Mesothelial cell of epicardium (in vitro differentiated cells): ENCODE measurements around the gene CDH13. TPM values are rescaled to one million over a fixed set of nuclear protein-coding genes. Genes with fewer than 3 reads are reported as not detected.

Experiments
- DNase-seq, 2 experiments: peaks; one replicate each; pipeline ENCODE4 v3.0.0; 2021; ENCODE audit warnings: low spot score in 2 of 2; ENCODE audit not compliant: unreplicated experiment in 2 of 2
- H3K27ac Mint-ChIP-seq: 2 replicates; pipeline ENCODE4 v1.8.0; 2021; ENCODE audit warnings: mixed read lengths
- H3K27me3 Mint-ChIP-seq: 2 replicates; pipeline ENCODE4 v1.8.0; 2021; ENCODE audit warnings: low read depth, mixed read lengths
- H3K36me3 Mint-ChIP-seq: 2 replicates; pipeline ENCODE4 v1.8.0; 2021; ENCODE audit warnings: mixed read lengths
- H3K4me1 Mint-ChIP-seq: 2 replicates; pipeline ENCODE4 v1.8.0; 2021; ENCODE audit warnings: mixed read lengths
- H3K4me3 Mint-ChIP-seq: 2 replicates; pipeline ENCODE4 v1.8.0; 2021; ENCODE audit warnings: mild to moderate bottlenecking, moderate library complexity, mixed read lengths
- H3K9me3 Mint-ChIP-seq: 2 replicates; pipeline ENCODE4 v1.8.0; 2021; ENCODE audit warnings: mixed read lengths
- total RNA-seq: library from RNA; stranded (reverse); gene quantifications from 3 replicates; pipeline ENCODE4 v1.2.1, GENCODE V29; 2021
- TF ChIP-seq, protein P1 (sequence below): fragments of 200-600 bp; sonication (generic); IDR thresholded peaks from one replicate; pipeline ENCODE4 v1.5.0; 2021; ENCODE audit warnings: antibody characterized with exemption; ENCODE audit not compliant: unreplicated experiment

CDH13 gene
- total RNA-seq, 1 donor from 2014 or later = 0.80 TPM

DNA sequence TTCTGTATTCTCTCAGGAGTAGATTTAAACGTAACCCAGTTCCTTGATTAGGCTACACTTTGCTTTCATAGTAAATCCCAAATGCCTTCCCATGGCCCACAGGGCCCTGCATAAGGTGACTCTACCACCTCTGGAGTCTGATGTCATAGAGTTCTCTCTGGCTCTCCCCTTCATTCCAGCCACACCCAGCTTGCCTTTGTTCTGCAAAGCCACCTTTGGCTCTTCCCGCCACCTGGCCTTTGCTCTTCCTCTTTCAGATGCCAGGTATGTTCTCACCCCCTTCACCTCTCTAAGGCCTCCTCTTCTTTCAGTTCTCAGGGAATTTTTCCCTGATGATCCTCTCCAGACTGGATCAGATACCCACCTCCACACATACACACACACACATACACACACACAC lies 1039.7 kb downstream of the CDH13 start:
- Mint-ChIP-seq H3K27ac (no peak overlapping the region), H3K9me3 (peaks cover 38% of the 10 kb centered on the region)
- no peak for DNase-seq

DNA sequence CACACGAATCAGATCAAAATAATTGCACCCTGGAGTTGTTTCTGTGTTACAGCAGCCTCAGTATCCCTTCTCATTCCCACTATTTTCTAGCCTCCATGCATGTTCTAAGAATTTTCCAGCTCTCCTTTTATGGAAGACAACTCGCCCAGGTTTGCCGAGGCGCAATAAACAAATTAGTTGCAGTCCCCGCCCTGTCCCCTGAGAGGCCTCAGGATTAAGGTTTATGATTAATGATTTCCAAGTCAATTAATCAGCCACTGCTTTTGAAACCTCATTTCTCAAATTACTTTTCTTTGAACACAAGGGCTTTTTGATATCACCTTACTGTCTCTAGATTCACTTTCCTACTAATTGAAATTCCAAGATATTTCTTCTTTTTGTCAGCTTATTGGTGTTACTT lies 1042.7 kb downstream of the CDH13 start:
- no peak for DNase-seq
- no peaks in the 10 kb centered on the region for H3K36me3 Mint-ChIP-seq
- TF ChIP-seq, protein P1, sequence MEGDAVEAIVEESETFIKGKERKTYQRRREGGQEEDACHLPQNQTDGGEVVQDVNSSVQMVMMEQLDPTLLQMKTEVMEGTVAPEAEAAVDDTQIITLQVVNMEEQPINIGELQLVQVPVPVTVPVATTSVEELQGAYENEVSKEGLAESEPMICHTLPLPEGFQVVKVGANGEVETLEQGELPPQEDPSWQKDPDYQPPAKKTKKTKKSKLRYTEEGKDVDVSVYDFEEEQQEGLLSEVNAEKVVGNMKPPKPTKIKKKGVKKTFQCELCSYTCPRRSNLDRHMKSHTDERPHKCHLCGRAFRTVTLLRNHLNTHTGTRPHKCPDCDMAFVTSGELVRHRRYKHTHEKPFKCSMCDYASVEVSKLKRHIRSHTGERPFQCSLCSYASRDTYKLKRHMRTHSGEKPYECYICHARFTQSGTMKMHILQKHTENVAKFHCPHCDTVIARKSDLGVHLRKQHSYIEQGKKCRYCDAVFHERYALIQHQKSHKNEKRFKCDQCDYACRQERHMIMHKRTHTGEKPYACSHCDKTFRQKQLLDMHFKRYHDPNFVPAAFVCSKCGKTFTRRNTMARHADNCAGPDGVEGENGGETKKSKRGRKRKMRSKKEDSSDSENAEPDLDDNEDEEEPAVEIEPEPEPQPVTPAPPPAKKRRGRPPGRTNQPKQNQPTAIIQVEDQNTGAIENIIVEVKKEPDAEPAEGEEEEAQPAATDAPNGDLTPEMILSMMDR = no peak
- H3K4me3 Mint-ChIP-seq = no peak overlapping the region
- peaks cover 42% of the 10 kb centered on the region for H3K9me3 Mint-ChIP-seq
- H3K27ac Mint-ChIP-seq = no peak overlapping the region
- H3K4me1 Mint-ChIP-seq = no peaks in the 10 kb centered on the region
- H3K27me3 Mint-ChIP-seq = no peaks in the 10 kb centered on the region

More for the DNA sequence above, 1039.7 kb downstream of the CDH13 start:
- H3K4me1 Mint-ChIP-seq = no peaks in the 10 kb centered on the region
- TF ChIP-seq, protein P1 = no peak
- no peak overlapping the region for H3K4me3 Mint-ChIP-seq
- H3K27me3 Mint-ChIP-seq = no peaks in the 10 kb centered on the region
- H3K36me3 Mint-ChIP-seq = no peaks in the 10 kb centered on the region

DNA sequence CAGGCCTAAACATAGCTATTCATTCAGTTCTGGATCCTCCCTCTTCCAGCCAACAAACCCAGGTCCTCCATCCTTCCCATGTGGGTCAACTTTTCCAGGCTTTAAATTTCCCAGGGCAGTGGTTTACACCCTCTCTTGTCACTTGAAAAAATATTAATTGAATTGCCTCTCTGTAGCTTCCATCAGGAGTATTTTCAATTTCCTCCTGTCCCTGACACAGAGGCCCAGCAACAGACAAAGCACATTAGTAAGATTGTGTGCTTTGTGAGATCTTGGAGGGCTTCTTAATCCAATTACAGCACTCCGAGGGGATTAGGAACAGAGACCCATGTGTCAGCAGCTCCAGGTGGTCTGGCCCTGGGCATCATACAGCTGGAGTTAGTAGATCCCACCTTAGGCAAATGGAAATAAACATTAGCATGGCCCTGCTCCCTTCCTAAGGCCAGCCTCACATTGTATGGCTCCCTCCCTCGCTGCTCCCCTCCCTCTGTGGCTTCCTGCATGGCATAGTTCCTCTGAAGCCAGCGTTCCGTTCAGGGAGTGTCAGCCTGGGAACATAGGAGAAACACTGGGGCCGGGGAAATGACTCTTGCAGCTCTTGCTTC lies 1048.3 kb downstream of the CDH13 start:
- H3K27ac Mint-ChIP-seq = no peak overlapping the region
- TF ChIP-seq, protein P1 = no peak
- no peaks in the 10 kb centered on the region for H3K4me1 Mint-ChIP-seq
- H3K9me3 Mint-ChIP-seq = peaks cover 13% of the 10 kb centered on the region
- H3K36me3 Mint-ChIP-seq = no peaks in the 10 kb centered on the region
- DNase-seq = no peak
- H3K4me3 Mint-ChIP-seq = no peak overlapping the region
- H3K27me3 Mint-ChIP-seq = peaks cover 7% of the 10 kb centered on the region

DNA sequence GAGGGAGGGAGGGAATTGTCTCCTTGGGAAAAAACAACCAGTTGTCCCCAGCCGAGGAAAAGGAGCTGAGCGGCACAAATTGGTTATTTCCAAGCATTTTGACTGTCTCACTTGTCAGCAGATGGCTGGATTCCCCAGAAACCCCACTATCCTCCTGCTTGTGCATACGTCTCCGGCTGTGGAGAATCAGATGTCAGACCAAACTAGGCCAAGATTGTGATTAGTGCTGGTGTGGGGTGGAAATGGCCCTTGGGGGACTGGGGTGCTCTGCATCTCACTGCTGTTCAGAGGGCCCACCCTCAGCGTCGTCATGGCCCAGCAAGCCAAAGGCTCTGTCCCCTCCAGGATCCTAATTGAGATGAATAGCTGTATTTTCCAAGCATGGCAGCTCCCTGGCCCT lies 1049.3 kb downstream of the CDH13 start:
- Mint-ChIP-seq H3K9me3 (peaks cover 5% of the 10 kb centered on the region), H3K27ac (no peak overlapping the region), H3K27me3 (peaks cover 7% of the 10 kb centered on the region), H3K36me3 (no peaks in the 10 kb centered on the region), H3K4me1 (no peaks in the 10 kb centered on the region), H3K4me3 (no peak overlapping the region)
- TF ChIP-seq, protein P1 = no peak
- no peak for DNase-seq

DNA sequence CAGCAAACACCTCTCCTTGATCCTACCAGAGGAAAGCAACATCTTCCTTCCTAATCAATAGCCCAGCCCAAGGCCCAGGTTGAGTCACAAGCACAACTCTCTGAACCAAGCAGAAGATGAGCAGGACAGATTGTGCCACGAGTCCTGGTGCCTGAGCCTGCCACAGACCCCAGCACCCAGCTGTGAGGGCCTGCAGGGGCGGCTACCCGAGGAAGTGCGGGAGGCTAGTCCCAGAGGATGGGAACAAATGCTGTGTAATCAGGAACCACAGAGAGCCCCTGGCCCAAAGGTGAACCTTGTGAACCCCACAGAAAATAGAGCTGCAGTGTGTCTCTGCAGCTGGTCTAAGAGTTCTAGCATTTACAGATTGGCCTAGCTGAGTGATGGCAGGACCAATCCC lies 1054.2 kb downstream of the CDH13 start:
- Mint-ChIP-seq H3K36me3 (no peaks in the 10 kb centered on the region), H3K27ac (no peak overlapping the region), H3K27me3 (peaks cover 31% of the 10 kb centered on the region), H3K9me3 (no peaks in the 10 kb centered on the region), H3K4me1 (peaks cover 8% of the 10 kb centered on the region), H3K4me3 (no peak overlapping the region)
- DNase-seq = no peak
- TF ChIP-seq, protein P1 = no peak

DNA sequence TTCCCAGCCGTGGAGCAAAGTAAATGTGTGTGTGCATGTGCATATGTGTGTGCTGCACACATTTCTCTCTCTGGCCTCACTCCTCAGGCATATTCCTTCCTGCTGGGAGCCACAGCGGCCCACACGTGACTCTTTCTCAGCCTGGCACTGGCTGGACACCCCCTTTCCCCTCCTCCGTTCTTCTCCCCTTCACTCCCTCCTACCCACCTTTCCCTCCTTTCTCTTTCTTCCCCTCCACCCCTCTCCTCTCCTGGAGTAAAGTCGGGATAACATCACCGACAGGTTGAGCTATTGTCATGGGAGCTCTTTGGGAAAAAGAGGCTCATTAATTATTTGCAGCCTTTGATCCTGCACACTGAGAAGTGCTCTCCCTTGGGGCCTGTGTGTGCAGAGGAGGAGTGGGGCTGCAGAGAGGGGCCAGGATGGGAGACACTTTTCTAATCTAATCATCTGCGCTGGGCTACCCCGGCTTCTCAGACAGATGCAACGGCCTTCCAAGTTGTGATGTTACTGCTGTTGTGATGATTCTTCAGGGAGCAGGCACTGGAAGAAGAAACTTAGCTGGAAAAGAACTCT lies 1054.7 kb downstream of the CDH13 start:
- Mint-ChIP-seq H3K4me3 (no peak overlapping the region), H3K27me3 (peaks cover 31% of the 10 kb centered on the region), H3K4me1 (peaks cover 8% of the 10 kb centered on the region), H3K27ac (no peak overlapping the region), H3K9me3 (no peaks in the 10 kb centered on the region), H3K36me3 (no peaks in the 10 kb centered on the region)
- TF ChIP-seq, protein P1 = no peak
- DNase-seq = no peak
